HG02884 (cell line): ENCODE data around the gene ATXN7.

ENCODE experiments used
- ATAC-seq: cut with Tn5 transposase; IDR thresholded peaks from one replicate; pipeline ENCODE4 v1.9.1; 2021; ENCODE audit warnings: mild to moderate bottlenecking, moderate library complexity; ENCODE audit not compliant: unreplicated experiment

Gene ATXN7

GRCh38 chr3:63862804-63863149 lies 890 bp upstream of the ATXN7 start:
- peak; percentile 8 for ATAC-seq

- ATAC-seq = peak; percentile 37
Observed at GRCh38 chr3:63864008-63864964, 619 bp downstream of the ATXN7 start.

GRCh38 chr3:63864965-63865327 lies 1.3 kb downstream of the ATXN7 start:
- ATAC-seq = no peak

GRCh38 chr3:63867225-63867624 lies 3.6 kb downstream of the ATXN7 start:
- ATAC-seq = no peak

GRCh38 chr3:63869940-63870614 lies 6.4 kb downstream of the ATXN7 start:
- no peak for ATAC-seq

- ATAC-seq = no peak
Observed at GRCh38 chr3:63870615-63871005, 6.9 kb downstream of the ATXN7 start.

GRCh38 chr3:63872135-63872924 lies 8.7 kb downstream of the ATXN7 start:
- no peak for ATAC-seq

DNA sequence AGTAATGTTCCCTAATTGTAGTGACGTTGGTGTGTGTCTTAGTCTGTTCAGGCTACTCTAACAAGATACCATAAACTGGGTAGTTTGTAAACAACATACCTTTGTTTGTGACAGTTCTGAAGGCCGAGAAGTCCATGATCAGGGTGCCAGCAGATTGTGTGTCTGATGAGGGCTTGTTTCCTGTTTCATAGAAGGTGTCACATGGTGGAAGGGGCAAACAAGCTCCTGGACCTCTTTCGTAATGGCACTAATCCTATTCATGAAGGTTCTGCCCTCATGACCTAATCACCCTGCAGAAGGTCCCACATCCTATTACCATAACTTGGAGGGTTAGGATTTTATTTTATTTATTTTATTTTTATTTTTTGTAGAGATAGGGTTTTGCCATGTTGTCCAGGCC lies 11.1 kb downstream of the ATXN7 start:
- no peak for ATAC-seq

DNA sequence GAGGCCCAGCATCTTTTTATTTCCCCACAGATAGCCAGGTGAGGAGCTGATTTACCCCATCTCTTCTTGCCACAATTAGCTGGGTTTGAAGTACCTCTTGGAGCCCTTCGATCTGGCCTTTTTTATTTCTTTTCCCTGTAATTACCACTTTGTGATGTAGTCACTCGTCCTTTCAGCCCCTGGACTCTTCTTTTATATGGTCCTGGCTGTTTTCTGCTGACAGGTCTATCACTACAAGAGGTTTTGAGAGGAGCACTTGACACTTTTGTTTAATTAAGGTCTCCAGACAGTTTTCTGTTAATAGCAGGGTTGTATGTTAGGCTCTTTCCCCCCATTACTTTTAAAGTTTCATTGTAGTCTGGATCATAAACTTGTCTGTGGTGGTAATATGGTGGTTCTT lies 11.8 kb downstream of the ATXN7 start:
- ATAC-seq = no peak

- ATAC-seq = no peak
Observed at GRCh38 chr3:63876260-63876659, 12.6 kb downstream of the ATXN7 start.

GRCh38 chr3:63877737-63878393 lies 14.2 kb downstream of the ATXN7 start:
- ATAC-seq = no peak

GRCh38 chr3:63878394-63879060 lies 14.9 kb downstream of the ATXN7 start:
- ATAC-seq = no peak

DNA sequence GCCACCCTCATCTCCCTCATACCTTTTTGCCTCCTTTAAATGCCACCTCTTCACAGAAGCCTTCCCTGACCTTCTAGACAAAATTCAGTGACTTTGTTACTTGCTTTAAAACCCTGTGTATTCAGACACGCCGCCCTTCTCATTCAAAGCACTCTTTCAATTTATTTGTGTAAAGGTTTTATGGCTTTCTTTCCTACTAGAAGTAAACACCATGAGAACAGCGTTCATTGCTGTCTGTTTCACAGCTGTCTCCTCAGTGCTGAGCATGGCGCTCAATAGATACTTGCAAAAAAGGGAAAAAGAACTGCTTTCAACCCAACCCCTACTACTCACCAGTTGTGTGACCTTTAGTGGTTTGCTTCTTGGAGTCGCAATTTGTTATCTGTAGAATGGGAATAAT lies 17.0 kb downstream of the ATXN7 start:
- ATAC-seq = no peak

GRCh38 chr3:63886858-63887257 lies 23.2 kb downstream of the ATXN7 start:
- ATAC-seq = no peak

DNA sequence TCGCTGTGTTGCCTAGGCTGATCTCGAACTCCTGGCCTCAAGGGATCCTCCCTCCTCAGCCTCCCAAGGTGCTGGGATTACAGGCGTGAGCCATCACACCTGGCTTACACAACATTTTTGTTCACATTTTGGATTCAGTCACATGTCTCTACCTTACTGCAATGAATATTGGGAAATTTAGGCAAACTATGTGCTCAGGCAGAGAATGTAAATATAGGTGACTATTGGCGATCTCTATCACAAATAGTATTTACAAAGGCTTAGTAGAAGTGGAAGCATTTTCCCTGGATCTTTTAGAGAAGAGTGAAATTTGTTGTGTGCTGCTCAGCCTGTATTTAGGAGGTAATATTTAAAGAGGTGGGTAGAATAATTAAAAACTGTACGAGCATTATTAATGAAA lies 27.9 kb downstream of the ATXN7 start:
- ATAC-seq = no peak

DNA sequence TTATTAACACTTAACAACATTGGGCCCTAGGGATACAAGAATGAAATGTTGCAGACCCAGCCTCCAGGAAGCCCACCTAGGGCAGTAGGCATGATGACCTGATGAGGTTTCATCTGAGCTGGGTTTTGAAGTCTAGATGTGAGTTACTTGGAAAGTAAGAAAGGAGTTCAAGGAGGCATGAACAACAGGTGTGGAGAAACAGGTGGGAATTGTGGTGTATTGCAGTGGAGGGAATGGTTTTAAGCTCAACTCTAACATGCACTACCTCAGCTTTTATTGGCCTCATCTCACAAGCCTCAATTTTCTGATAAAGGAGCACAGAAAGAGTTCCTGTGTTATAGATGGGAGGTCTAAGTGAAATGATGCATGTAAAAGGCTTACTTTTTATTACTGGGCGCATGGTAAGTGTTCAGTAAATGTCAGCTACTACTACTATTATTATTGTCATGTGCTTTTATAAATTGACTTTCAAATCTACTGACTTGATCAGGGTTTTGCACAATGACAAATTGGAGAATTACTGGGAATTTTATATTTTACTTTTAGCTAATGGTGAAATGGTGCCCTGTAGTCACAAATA lies 29.2 kb downstream of the ATXN7 start:
- ATAC-seq = no peak

GRCh38 chr3:63895422-63896189 lies 31.9 kb downstream of the ATXN7 start:
- ATAC-seq = no peak

DNA sequence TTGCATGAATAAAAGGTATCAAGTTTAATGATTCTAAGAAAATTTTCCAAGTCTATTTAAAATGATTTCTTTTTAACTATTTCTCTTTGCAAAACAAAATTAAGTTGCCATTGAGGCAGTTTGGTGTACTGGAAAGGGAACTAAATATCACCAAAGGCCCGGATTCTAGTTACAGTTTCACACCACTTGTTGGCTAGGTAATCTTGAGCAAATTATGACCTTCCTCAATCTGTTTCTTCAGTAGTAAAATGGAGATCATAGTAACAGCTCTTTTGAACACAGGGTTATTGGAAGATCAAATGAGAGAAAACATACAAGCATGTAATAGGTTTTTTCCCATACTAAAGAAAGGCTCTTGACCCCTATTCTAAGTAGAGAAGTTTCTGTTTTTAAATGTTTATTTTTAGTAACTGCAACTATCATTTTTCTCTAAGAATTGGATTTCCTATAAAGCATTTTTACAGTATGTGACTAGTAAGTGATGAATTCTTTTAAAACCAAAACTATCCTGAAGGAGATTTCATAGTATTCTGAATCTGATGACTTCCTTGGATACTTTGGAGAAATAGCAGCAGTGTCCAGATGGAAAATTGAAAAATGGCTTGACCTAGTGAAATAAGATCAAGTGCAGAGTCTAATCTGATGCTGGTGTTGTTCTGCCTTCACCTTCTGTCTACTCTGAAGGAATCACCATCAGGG lies 32.8 kb downstream of the ATXN7 start:
- no peak for ATAC-seq

GRCh38 chr3:63900010-63900409 lies 36.3 kb downstream of the ATXN7 start:
- no peak for ATAC-seq
